ENCODE results near the gene DSCAML1.

The DSCAML1 gene

DNA sequence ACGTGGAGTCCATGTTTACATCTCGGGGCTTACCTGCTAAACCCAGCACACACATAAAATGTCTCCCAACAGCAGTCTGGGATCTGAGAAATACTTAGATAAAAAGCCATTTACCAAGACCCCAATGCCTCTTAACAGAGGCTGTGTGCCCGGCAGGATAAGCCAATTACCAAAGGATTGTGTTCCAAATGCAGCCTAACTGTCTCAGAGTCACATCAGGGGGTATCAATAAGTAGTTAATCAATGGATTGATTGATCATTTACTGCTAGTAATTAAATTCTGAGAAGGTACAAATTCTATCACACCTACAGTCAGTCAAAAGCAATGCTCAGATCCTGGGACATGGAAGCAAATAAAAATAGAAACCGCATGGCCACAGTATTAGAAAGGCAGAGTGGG, 125.6 kb downstream of the DSCAML1 start:
- no peak overlapping the region for H2BK5ac ChIP-seq (ENCODE audit: low read length)
- no peaks in the 10 kb centered on the region for H3K36me3 ChIP-seq (replicated peaks in 1 of 2; ENCODE audit: control insufficient read depth in 2 of 2, insufficient read depth in 2 of 2, low read length in 2 of 2)
- DNase-seq (ENCODE audit: low spot score): no peak
- no peak overlapping the region for H4K8ac ChIP-seq (ENCODE audit: low read depth, low read length)
- no peak overlapping the region for H3K14ac ChIP-seq (ENCODE audit: low read length)
- no peak overlapping the region for H3K18ac ChIP-seq (ENCODE audit: low read length)
- H3K79me1 ChIP-seq (ENCODE audit: low read depth, low read length): no peaks in the 10 kb centered on the region
- H3K27ac ChIP-seq (replicated peaks; ENCODE audit: low read length): no peak overlapping the region
- no peak overlapping the region for H2AK5ac ChIP-seq (ENCODE audit: low read depth, low read length)
- no peak overlapping the region for H2BK12ac ChIP-seq (ENCODE audit: low read length)
- WGBS, 2 donors (ENCODE audit: extremely low coverage in 2 of 2, insufficient read length in 2 of 2, insufficient replicate concordance in 1 of 2): no CpG with 5 or more reads among the region's 4 CpGs
- H3K4ac ChIP-seq (ENCODE audit: low read length): no peak overlapping the region
- H3K4me3 ChIP-seq (ENCODE audit: low read length in 2 of 2): no peak overlapping the region
- peaks cover 0 to 65% (median 0%) of the 10 kb centered on the region in 3 experiments for H3K27me3 ChIP-seq (ENCODE audit: control insufficient read depth in 3 of 3, insufficient read depth in 3 of 3, low read depth in 1 of 3, low read length in 3 of 3)
- peaks cover 7 to 19% of the 10 kb centered on the region in 2 donors for H3K4me1 ChIP-seq (ENCODE audit: control insufficient read depth in 2 of 2, insufficient read depth in 1 of 2, low read depth in 1 of 2, low read length in 2 of 2)
- H3K9ac ChIP-seq (ENCODE audit: low read depth, low read length, poor library complexity): no peak overlapping the region
- H2BK15ac ChIP-seq (ENCODE audit: low read length): no peak overlapping the region
- no peak overlapping the region for H2BK120ac ChIP-seq (ENCODE audit: low read depth, low read length)
- H3K9me3 ChIP-seq (replicated peaks in 1 of 2; ENCODE audit: control insufficient read depth in 2 of 2, insufficient read depth in 1 of 2, low read depth in 1 of 2, low read length in 2 of 2): no peaks in the 10 kb centered on the region
- H3K4me2 ChIP-seq (ENCODE audit: insufficient read depth, low read length, poor library complexity, severe bottlenecking): no peak overlapping the region
- no peak overlapping the region for H4K91ac ChIP-seq (ENCODE audit: low read depth, low read length, poor library complexity)
- H2AFZ ChIP-seq (ENCODE audit: low read length): no peak overlapping the region
- no peak overlapping the region for H3K23ac ChIP-seq (ENCODE audit: low read depth, low read length, poor library complexity)

DNA sequence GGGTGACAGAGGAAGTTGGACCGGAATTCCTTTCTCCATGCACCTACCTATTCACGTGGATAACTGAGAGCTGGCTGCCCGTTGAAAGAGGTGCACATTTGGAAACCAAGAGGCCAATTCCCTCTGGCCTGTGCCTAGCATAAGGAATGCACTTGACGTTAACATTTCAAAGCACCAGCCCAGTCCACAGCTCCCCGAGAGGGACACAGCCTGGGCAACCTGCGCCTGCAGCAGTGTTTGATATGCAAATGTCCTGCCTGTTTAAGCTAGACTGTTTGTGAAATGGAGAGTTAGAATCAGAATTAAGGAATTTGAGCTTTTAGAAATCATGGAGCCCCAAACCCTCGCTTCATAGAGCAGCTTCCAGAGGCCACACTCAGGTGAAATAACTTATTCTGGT, 126.1 kb downstream of the DSCAML1 start:
- H4K91ac ChIP-seq (ENCODE audit: low read depth, low read length, poor library complexity): no peak overlapping the region

DNA sequence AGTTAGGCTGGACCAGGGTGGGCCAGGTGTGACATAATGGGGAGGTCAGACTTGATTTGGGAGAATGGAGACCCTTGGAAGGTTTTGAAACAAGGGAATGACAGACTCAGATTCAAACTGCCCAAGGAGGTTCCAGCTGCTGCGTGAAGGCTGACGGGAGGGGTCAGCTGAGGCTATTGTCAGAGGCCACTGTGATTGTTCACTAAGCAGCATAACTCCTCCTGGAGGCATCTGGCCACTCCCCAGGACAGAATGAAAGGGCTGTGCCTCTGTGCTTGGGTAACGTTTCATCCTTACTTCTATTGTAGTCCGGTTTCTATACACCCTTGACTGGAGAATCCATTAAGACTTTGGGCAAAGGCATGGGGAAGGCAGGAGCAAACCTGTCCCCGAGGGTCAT, 126.6 kb downstream of the DSCAML1 start:
- H3K79me1 ChIP-seq (ENCODE audit: low read depth, low read length): no peaks in the 10 kb centered on the region
- H3K18ac ChIP-seq (ENCODE audit: low read length): no peak overlapping the region
- H2BK12ac ChIP-seq (ENCODE audit: low read length): no peak overlapping the region
- H3K4me1 ChIP-seq (ENCODE audit: control insufficient read depth in 2 of 2, insufficient read depth in 1 of 2, low read depth in 1 of 2, low read length in 2 of 2): peaks cover 9 to 29% of the 10 kb centered on the region in 2 donors
- H3K9ac ChIP-seq (ENCODE audit: low read depth, low read length, poor library complexity): no peak overlapping the region
- WGBS, 2 donors (ENCODE audit: extremely low coverage in 2 of 2, insufficient read length in 2 of 2, insufficient replicate concordance in 1 of 2): no CpG with 5 or more reads among the region's 5 CpGs
- no peak overlapping the region for H3K4me2 ChIP-seq (ENCODE audit: insufficient read depth, low read length, poor library complexity, severe bottlenecking)
- no peak overlapping the region for H3K4me3 ChIP-seq (ENCODE audit: low read length in 2 of 2)
- no peaks in the 10 kb centered on the region for H3K9me3 ChIP-seq (replicated peaks in 1 of 2; ENCODE audit: control insufficient read depth in 2 of 2, insufficient read depth in 1 of 2, low read depth in 1 of 2, low read length in 2 of 2)
- H2BK120ac ChIP-seq (ENCODE audit: low read depth, low read length): no peak overlapping the region
- H4K8ac ChIP-seq (ENCODE audit: low read depth, low read length): no peak overlapping the region
- H2AFZ ChIP-seq (ENCODE audit: low read length): no peak overlapping the region
- no peak overlapping the region for H3K14ac ChIP-seq (ENCODE audit: low read length)
- no peak overlapping the region for H2BK15ac ChIP-seq (ENCODE audit: low read length)
- no peak overlapping the region for H3K23ac ChIP-seq (ENCODE audit: low read depth, low read length, poor library complexity)
- peaks cover 0 to 71% (median 0%) of the 10 kb centered on the region in 3 experiments for H3K27me3 ChIP-seq (ENCODE audit: control insufficient read depth in 3 of 3, insufficient read depth in 3 of 3, low read depth in 1 of 3, low read length in 3 of 3)
- no peak overlapping the region for H4K91ac ChIP-seq (ENCODE audit: low read depth, low read length, poor library complexity)
- no peaks in the 10 kb centered on the region for H3K36me3 ChIP-seq (replicated peaks in 1 of 2; ENCODE audit: control insufficient read depth in 2 of 2, insufficient read depth in 2 of 2, low read length in 2 of 2)
- H3K4ac ChIP-seq (ENCODE audit: low read length): no peak overlapping the region
- no peak overlapping the region for H2AK5ac ChIP-seq (ENCODE audit: low read depth, low read length)
- H3K27ac ChIP-seq (replicated peaks; ENCODE audit: low read length): no peak overlapping the region
- DNase-seq (ENCODE audit: low spot score): peak; percentile 36
- H2BK5ac ChIP-seq (ENCODE audit: low read length): no peak overlapping the region

More for the DNA sequence above, 126.1 kb downstream of the DSCAML1 start:
- Histone ChIP-seq H3K23ac (ENCODE audit: low read depth, low read length, poor library complexity) (no peak overlapping the region), H3K27me3 (ENCODE audit: control insufficient read depth in 3 of 3, insufficient read depth in 3 of 3, low read depth in 1 of 3, low read length in 3 of 3) (peaks cover 0 to 66% (median 0%) of the 10 kb centered on the region in 3 experiments), H3K9me3 (replicated peaks in 1 of 2; ENCODE audit: control insufficient read depth in 2 of 2, insufficient read depth in 1 of 2, low read depth in 1 of 2, low read length in 2 of 2) (no peaks in the 10 kb centered on the region), H3K14ac (ENCODE audit: low read length) (no peak overlapping the region), H3K79me1 (ENCODE audit: low read depth, low read length) (no peaks in the 10 kb centered on the region), H3K4ac (ENCODE audit: low read length) (no peak overlapping the region), H3K27ac (replicated peaks; ENCODE audit: low read length) (no peak overlapping the region), H2BK120ac (ENCODE audit: low read depth, low read length) (no peak overlapping the region), H3K18ac (ENCODE audit: low read length) (no peak overlapping the region), H3K4me2 (ENCODE audit: insufficient read depth, low read length, poor library complexity, severe bottlenecking) (no peak overlapping the region), H3K4me1 (ENCODE audit: control insufficient read depth in 2 of 2, insufficient read depth in 1 of 2, low read depth in 1 of 2, low read length in 2 of 2) (peaks cover 7 to 24% of the 10 kb centered on the region in 2 donors), H3K9ac (ENCODE audit: low read depth, low read length, poor library complexity) (no peak overlapping the region), H2BK15ac (ENCODE audit: low read length) (no peak overlapping the region), H4K8ac (ENCODE audit: low read depth, low read length) (no peak overlapping the region), H2BK12ac (ENCODE audit: low read length) (no peak overlapping the region), H3K4me3 (ENCODE audit: low read length in 2 of 2) (no peak overlapping the region), H2AFZ (ENCODE audit: low read length) (no peak overlapping the region), H2BK5ac (ENCODE audit: low read length) (no peak overlapping the region), H3K36me3 (replicated peaks in 1 of 2; ENCODE audit: control insufficient read depth in 2 of 2, insufficient read depth in 2 of 2, low read length in 2 of 2) (no peaks in the 10 kb centered on the region), H2AK5ac (ENCODE audit: low read depth, low read length) (no peak overlapping the region)
- no CpG with 5 or more reads among the region's 7 CpGs for WGBS, 2 donors (ENCODE audit: extremely low coverage in 2 of 2, insufficient read length in 2 of 2, insufficient replicate concordance in 1 of 2)
- DNase-seq (ENCODE audit: low spot score): no peak

DNA sequence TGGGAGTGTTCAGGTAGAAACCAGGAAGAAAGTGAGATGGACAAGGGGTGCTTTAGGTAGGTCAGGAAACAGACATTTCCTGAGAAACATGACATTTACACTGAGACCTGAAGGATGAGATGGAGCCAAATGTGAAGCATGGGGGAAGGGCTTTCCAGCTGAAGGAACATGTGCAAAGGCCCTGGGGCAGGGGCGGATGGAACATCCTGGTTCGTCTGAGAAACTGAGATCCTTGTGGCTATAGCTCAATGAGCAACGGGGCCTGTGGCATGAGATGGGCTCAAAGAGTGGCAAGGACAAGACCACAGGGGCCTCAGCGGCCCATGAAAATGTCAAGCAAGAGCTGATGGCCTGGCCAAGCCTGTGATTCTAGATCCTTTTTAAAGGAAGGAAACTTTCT, 127.4 kb downstream of the DSCAML1 start:
- Histone ChIP-seq H3K18ac (ENCODE audit: low read length) (peak overlapping the region; percentile 11), H3K4me3 (ENCODE audit: low read length in 2 of 2) (no peak overlapping the region), H3K23ac (ENCODE audit: low read depth, low read length, poor library complexity) (no peak overlapping the region), H3K79me1 (ENCODE audit: low read depth, low read length) (no peaks in the 10 kb centered on the region), H2AK5ac (ENCODE audit: low read depth, low read length) (no peak overlapping the region), H2BK120ac (ENCODE audit: low read depth, low read length) (no peak overlapping the region), H2BK15ac (ENCODE audit: low read length) (no peak overlapping the region), H3K27me3 (ENCODE audit: control insufficient read depth in 3 of 3, insufficient read depth in 3 of 3, low read depth in 1 of 3, low read length in 3 of 3) (peaks cover 0 to 71% (median 0%) of the 10 kb centered on the region in 3 experiments), H3K4me1 (ENCODE audit: control insufficient read depth in 2 of 2, insufficient read depth in 1 of 2, low read depth in 1 of 2, low read length in 2 of 2) (peaks cover 17 to 36% of the 10 kb centered on the region in 2 donors), H3K9me3 (replicated peaks in 1 of 2; ENCODE audit: control insufficient read depth in 2 of 2, insufficient read depth in 1 of 2, low read depth in 1 of 2, low read length in 2 of 2) (no peaks in the 10 kb centered on the region), H2AFZ (ENCODE audit: low read length) (no peak overlapping the region), H3K36me3 (replicated peaks in 1 of 2; ENCODE audit: control insufficient read depth in 2 of 2, insufficient read depth in 2 of 2, low read length in 2 of 2) (no peaks in the 10 kb centered on the region), H4K8ac (ENCODE audit: low read depth, low read length) (no peak overlapping the region), H2BK12ac (ENCODE audit: low read length) (no peak overlapping the region), H3K4me2 (ENCODE audit: insufficient read depth, low read length, poor library complexity, severe bottlenecking) (no peak overlapping the region), H4K91ac (ENCODE audit: low read depth, low read length, poor library complexity) (no peak overlapping the region), H3K27ac (replicated peaks; ENCODE audit: low read length) (no peak overlapping the region), H3K4ac (ENCODE audit: low read length) (no peak overlapping the region), H3K9ac (ENCODE audit: low read depth, low read length, poor library complexity) (no peak overlapping the region), H2BK5ac (ENCODE audit: low read length) (no peak overlapping the region), H3K14ac (ENCODE audit: low read length) (no peak overlapping the region)
- DNase-seq (ENCODE audit: low spot score): no peak
- no CpG with 5 or more reads among the region's 4 CpGs for WGBS, 2 donors (ENCODE audit: extremely low coverage in 2 of 2, insufficient read length in 2 of 2, insufficient replicate concordance in 1 of 2)
